HFFc6 (cell line): ENCODE measurements around the gene ARPC1B. TPM values are rescaled to one million over a fixed set of nuclear protein-coding genes. Genes with fewer than 3 reads are reported as not detected.

Source experiments
- DNase-seq: peaks from one replicate; pipeline ENCODE4 v3.0.0-alpha.2; 2018
- H3K27ac Mint-ChIP-seq: 2 replicates; pipeline ENCODE4 v1.8.0; 2020; ENCODE audit warnings: mild to moderate bottlenecking, mixed read lengths
- H3K27me3 Mint-ChIP-seq: 2 replicates; pipeline ENCODE4 v1.8.0; 2021; ENCODE audit warnings: mild to moderate bottlenecking, moderate library complexity, mixed read lengths; ENCODE audit not compliant: insufficient read depth
- H3K36me3 Mint-ChIP-seq: 2 replicates; pipeline ENCODE4 v1.8.0; 2021; ENCODE audit warnings: low read depth, mixed read lengths
- H3K4me1 Mint-ChIP-seq: 2 replicates; pipeline ENCODE4 v1.8.0; 2020; ENCODE audit warnings: low read depth, mixed read lengths
- H3K4me3 Mint-ChIP-seq: 2 replicates; pipeline ENCODE4 v1.8.0; 2020; ENCODE audit warnings: mild to moderate bottlenecking, moderate library complexity, mixed read lengths
- H3K9me3 Mint-ChIP-seq: 2 replicates; pipeline ENCODE4 v1.8.0; 2020; ENCODE audit warnings: mild to moderate bottlenecking, mixed read lengths
- CTCF ChIP-seq: fragments of 200-600 bp; sonication (generic); IDR thresholded peaks from 2 replicates; pipeline ENCODE4 v1.5.0; 2021; ENCODE audit warnings: antibody characterized with exemption, mild to moderate bottlenecking
- total RNA-seq, 6 experiments: library from RNA; stranded (reverse); fragmentation: NEBNext Ultra II Directional; extraction: Animal tissue kit (Norgen Biotek cat#: 25700); gene quantifications; 2 replicates in 1 of 6; 3 replicates in 5 of 6; pipeline ENCODE4 v1.2.3, GENCODE V29; 2021

The ARPC1B gene
- total RNA-seq, 6 experiments from 2014 or later, result 233 to 281 (median 249) TPM

- peaks cover 33% of the 10 kb centered on the region for H3K36me3 Mint-ChIP-seq
- no peak for TF ChIP-seq CTCF
- H3K27ac Mint-ChIP-seq, result no peak overlapping the region
- H3K9me3 Mint-ChIP-seq, result no peaks in the 10 kb centered on the region
- H3K27me3 Mint-ChIP-seq, result peaks cover 16% of the 10 kb centered on the region
- no peak overlapping the region for H3K4me3 Mint-ChIP-seq
- H3K4me1 Mint-ChIP-seq, result peaks cover 11% of the 10 kb centered on the region
- no peak for DNase-seq
Observed at GRCh38 chr7:99395616-99396327, 21.2 kb downstream of the ARPC1B start.

- Mint-ChIP-seq H3K4me3 (no peak overlapping the region), H3K9me3 (no peaks in the 10 kb centered on the region), H3K4me1 (peaks cover 11% of the 10 kb centered on the region), H3K36me3 (peaks cover 39% of the 10 kb centered on the region), H3K27ac (peak overlapping the region; percentile 49), H3K27me3 (peaks cover 16% of the 10 kb centered on the region)
- no peak for DNase-seq
- no peak for TF ChIP-seq CTCF
Observed at GRCh38 chr7:99396418-99397296, 22.1 kb downstream of the ARPC1B start.

- H3K9me3 Mint-ChIP-seq, result no peaks in the 10 kb centered on the region
- H3K4me1 Mint-ChIP-seq, result peaks cover 11% of the 10 kb centered on the region
- no peak for DNase-seq
- peak overlapping the region; percentile 49 for H3K27ac Mint-ChIP-seq
- H3K4me3 Mint-ChIP-seq, result no peak overlapping the region
- TF ChIP-seq CTCF, result no peak
- H3K27me3 Mint-ChIP-seq, result peaks cover 16% of the 10 kb centered on the region
- H3K36me3 Mint-ChIP-seq, result peaks cover 34% of the 10 kb centered on the region
Observed at GRCh38 chr7:99397297-99397983, 22.9 kb downstream of the ARPC1B start.

- Mint-ChIP-seq H3K27me3 (peaks cover 15% of the 10 kb centered on the region), H3K4me3 (no peak overlapping the region), H3K4me1 (peaks cover 13% of the 10 kb centered on the region), H3K9me3 (no peaks in the 10 kb centered on the region), H3K27ac (peak overlapping the region; percentile 40), H3K36me3 (peaks cover 35% of the 10 kb centered on the region)
- no peak for TF ChIP-seq CTCF
- DNase-seq, result no peak
Observed at GRCh38 chr7:99398891-99399445, 24.4 kb downstream of the ARPC1B start.

- peak overlapping the region; percentile 40 for H3K27ac Mint-ChIP-seq
- H3K27me3 Mint-ChIP-seq, result peaks cover 16% of the 10 kb centered on the region
- no peaks in the 10 kb centered on the region for H3K9me3 Mint-ChIP-seq
- no peak for DNase-seq
- no peak overlapping the region; the same call in 1 of the 2 replicates for H3K4me3 Mint-ChIP-seq
- peaks cover 19% of the 10 kb centered on the region for H3K4me1 Mint-ChIP-seq
- TF ChIP-seq CTCF, result no peak
- peaks cover 35% of the 10 kb centered on the region for H3K36me3 Mint-ChIP-seq
Observed at GRCh38 chr7:99399597-99399996, 25.1 kb downstream of the ARPC1B start.
